IPS-18c (cell line): ENCODE data around the gene GMDS.

Source experiments
- H3K4me3 ChIP-seq: 2 replicates; pipeline ENCODE4 v1.7.0; 2013; ENCODE audit warnings: low read depth, mild to moderate bottlenecking, low read length, moderate library complexity; ENCODE audit not compliant: insufficient read depth
- H3K9me3 ChIP-seq: one replicate; pipeline ENCODE4 v1.6.1; 2013; ENCODE audit warnings: mild to moderate bottlenecking, low read length, moderate library complexity; ENCODE audit not compliant: control insufficient read depth, insufficient read depth

The GMDS gene

DNA sequence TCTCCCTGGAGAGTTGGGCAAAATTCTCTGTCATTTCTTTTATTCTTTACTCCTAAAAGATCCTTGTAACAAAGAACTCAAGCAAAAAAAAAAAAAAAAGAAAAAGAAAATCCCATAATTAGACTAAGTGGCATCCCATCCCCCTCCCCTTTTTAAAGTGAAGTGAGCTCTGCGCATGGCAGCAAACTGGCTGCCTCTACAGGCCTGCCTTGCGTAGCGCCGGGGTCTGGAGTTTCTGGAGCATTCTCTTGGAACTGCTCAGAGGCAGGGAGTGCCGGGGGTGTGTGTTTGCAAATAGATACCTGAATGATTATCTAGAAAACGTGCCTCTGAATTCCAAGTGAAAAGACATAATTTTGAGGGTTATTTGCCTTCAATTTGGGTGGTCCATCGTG, 587.6 kb downstream of the GMDS start:
- no peaks in the 10 kb centered on the region for H3K9me3 ChIP-seq
- H3K4me3 ChIP-seq: no peak overlapping the region

- H3K4me3 ChIP-seq: no peak overlapping the region
- no peaks in the 10 kb centered on the region for H3K9me3 ChIP-seq
Observed at GRCh38 chr6:1657116-1657770, 588.2 kb downstream of the GMDS start.

DNA sequence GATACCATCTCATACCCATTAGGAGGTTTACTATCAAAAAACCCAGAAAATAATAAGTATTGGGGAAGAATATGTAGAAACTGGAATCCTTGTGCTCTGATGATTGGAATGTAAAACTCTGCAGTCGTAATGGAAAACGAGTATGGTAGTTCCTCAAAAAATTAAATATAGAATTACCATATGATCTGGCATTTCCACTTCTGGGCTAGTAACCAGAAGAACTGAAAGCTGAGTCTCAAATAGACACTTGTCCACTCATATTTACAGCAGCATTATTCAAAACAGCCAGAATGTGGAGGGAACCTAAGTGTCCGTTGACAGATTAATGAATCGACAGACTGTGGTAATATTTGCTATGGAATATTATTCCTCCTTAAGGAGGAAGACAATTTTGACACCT, 591.4 kb downstream of the GMDS start:
- no peak overlapping the region for H3K4me3 ChIP-seq
- H3K9me3 ChIP-seq: no peaks in the 10 kb centered on the region

- no peak overlapping the region for H3K4me3 ChIP-seq
- no peaks in the 10 kb centered on the region for H3K9me3 ChIP-seq
Observed at GRCh38 chr6:1652842-1653241, 592.6 kb downstream of the GMDS start.

DNA sequence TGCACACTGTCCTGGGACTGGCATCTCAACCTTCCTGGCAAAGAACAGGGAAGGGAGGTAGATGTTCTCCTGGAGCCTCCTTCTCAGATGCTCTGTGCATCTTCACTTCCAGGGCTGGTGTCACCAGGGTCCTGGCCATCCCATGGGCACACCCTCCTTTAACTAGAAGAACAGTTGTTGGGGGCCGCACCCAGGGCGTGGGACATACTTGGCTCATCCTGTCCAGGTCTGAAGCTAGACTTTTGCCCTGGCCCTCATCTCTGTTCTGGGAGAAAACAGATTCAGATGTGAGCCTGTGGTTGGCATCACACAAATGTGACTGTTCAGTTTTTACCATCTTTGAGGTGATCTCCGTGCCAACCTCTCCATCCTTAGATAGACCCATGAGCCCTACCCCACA, 594.0 kb downstream of the GMDS start:
- Histone ChIP-seq H3K9me3 (no peaks in the 10 kb centered on the region), H3K4me3 (no peak overlapping the region)

DNA sequence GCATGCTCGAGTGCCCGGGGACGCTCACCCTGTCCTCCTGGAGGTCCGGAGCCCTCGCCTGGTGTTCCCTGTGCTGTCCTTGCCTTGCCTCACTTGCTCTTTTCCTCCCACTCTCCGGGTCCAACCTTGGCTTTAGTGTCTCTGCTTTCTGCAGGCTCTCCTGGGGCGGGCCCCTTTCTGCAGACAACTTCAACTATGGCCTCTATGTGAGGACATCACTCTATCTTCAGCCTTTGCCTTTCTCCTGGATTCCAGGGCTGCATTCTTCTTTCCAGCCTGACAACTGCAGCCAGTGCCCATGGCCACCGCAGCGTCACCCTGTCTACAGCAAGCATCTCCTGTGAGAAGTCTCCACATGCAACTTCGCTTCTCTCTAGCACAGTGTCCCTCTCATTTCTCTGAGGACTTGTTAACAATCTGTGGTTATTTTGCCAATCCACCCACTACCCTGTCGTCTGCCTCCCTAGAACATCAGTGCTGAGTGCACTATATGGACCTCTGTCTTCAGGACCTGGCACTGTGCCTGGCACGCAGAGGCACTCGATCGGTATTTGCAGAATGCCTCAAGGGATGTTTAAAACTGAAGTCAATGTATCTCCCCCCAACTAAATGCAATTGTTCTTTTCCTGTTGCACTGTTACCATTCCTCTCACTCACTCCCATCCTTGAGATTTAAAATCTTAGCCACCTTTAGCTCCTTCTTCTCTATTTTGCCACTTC, 599.8 kb downstream of the GMDS start:
- Histone ChIP-seq H3K9me3 (no peaks in the 10 kb centered on the region), H3K4me3 (no peak overlapping the region)

DNA sequence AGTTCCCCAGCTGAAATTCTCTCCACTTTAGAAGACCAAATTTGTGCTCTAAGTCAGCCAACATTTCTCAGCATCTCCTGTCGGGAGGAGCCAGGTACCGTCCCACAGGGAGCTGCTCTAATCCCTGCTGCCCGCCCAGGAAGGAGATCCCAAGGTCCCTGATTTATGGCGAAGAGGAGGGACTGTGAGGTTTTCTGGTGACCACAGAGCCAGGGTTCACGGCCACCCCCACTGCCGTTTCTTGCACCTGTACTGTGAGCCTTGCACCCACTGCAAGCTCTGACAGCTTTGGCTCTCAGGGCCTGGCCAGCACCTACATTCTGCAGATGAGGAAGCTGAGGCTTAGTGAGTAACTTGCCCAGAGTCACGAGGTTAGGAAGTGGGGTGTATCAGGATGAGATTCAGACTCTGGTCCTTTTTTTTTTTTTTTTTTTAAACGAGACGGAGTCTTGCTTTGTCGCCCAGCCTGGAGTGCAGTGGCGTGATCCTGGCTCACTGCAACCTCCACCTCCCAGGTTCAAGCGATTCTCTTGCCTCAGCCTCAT, 600.8 kb downstream of the GMDS start:
- Histone ChIP-seq H3K4me3 (no peak overlapping the region), H3K9me3 (no peaks in the 10 kb centered on the region)

DNA sequence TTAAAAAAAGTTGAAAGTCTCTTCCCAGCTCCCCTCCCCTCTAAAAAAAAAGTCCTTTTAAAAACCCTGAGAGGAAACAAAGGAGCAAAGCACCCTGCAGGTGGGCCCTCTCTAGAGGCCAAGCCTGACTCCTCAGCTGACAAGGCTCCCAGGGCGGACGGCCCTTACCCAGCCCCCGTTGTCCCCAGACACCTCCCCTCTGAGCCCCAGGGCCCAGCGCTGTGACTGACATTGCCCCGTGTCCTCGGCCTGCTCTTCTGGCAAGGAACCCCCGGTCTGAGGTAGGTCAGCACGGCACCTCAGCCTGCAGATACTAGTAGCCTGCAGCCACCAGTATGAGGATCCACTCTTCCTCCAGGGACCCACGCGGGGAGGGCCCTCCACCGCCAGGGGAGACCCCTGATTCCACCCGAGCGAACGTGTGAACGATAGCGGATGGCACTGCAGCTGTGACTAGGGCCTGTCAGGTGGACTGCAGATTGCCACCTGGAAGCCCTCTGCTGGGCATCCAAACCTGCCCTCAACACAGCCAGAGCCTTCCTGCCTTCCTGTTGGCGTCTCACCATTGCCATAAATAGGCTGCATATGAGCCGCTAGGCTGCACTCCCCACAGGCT, 601.5 kb downstream of the GMDS start:
- no peak overlapping the region for H3K4me3 ChIP-seq

GRCh38 chr6:1643111-1643510, 602.3 kb downstream of the GMDS start:
- H3K9me3 ChIP-seq: no peaks in the 10 kb centered on the region

More for the DNA sequence above, 601.5 kb downstream of the GMDS start:
- no peaks in the 10 kb centered on the region for H3K9me3 ChIP-seq

GRCh38 chr6:1641343-1641885, 604.0 kb downstream of the GMDS start:
- no peaks in the 10 kb centered on the region for H3K9me3 ChIP-seq
- H3K4me3 ChIP-seq: no peak overlapping the region

More at GRCh38 chr6:1643111-1643510, 602.3 kb downstream of the GMDS start:
- H3K4me3 ChIP-seq: no peak overlapping the region

GRCh38 chr6:1640476-1640875, 604.9 kb downstream of the GMDS start:
- no peak overlapping the region for H3K4me3 ChIP-seq
- H3K9me3 ChIP-seq: no peaks in the 10 kb centered on the region

GRCh38 chr6:1639430-1639829, 606.0 kb downstream of the GMDS start:
- H3K9me3 ChIP-seq: no peaks in the 10 kb centered on the region
- no peak overlapping the region for H3K4me3 ChIP-seq

DNA sequence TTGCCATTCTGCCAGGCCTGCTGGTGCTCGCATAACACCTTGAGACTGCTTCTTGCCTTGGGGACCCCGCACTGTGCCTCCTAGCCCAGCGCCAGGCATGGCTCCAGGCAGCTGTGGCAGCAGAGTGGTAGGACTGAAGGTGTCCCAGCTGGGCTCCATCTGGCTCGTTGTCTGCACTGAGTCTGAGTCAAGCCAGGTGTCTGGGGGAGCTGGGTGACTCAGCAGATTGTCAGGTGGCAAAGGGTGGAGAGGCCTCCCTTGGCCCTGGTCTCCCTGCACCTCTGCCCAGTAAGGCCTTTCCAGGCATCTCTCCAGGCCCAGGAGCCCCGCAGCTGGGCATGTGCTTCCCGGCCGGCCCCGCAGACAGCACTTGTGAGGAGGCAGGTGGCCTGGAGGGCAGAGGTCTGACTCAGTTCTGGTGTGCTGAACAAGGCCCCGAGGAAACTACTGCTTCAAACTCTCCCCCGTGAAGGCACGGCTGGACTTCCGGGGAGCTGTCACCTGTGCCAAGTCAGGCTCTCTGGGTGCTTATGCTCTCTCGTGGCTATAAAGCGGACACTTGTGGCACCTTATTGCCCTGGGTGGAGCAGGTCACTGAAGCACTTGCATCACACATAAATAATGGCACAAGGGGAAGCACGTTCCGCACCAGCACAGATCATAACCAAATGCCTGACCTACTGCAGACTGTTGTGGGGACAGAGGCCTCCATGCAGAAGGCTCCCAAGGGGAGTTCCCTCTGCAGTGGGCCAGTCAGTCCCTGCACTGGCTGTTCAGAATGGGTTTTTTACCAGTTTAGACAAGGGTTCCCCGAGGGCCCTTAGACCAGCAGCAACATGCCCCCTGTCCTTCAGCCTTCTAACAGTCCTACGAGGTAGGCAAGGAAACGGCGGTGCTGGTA, 608.2 kb downstream of the GMDS start:
- H3K4me3 ChIP-seq: no peak overlapping the region
- no peaks in the 10 kb centered on the region for H3K9me3 ChIP-seq

GRCh38 chr6:1636272-1636825, 609.1 kb downstream of the GMDS start:
- H3K9me3 ChIP-seq: no peaks in the 10 kb centered on the region
- H3K4me3 ChIP-seq: no peak overlapping the region

GRCh38 chr6:1635305-1636010, 609.9 kb downstream of the GMDS start:
- no peaks in the 10 kb centered on the region for H3K9me3 ChIP-seq
- no peak overlapping the region for H3K4me3 ChIP-seq

- Histone ChIP-seq H3K4me3 (no peak overlapping the region), H3K9me3 (no peaks in the 10 kb centered on the region)
Observed at GRCh38 chr6:1634081-1634480, 611.3 kb downstream of the GMDS start.
